Activated naive CD4-positive, alpha-beta T cell (primary cell): ENCODE results near the gene PGAP6.
"Not testable (repeated sequence)": the region's sequence is repeated elsewhere in the genome, so short reads cannot be mapped to it uniquely, and the experiment has no call there.

ENCODE experiments used
- DNase-seq, 4 experiments: peaks; one replicate each; lab custom pipeline; 2025; lab: John Stamatoyannopoulos, UW

Gene PGAP6

DNA sequence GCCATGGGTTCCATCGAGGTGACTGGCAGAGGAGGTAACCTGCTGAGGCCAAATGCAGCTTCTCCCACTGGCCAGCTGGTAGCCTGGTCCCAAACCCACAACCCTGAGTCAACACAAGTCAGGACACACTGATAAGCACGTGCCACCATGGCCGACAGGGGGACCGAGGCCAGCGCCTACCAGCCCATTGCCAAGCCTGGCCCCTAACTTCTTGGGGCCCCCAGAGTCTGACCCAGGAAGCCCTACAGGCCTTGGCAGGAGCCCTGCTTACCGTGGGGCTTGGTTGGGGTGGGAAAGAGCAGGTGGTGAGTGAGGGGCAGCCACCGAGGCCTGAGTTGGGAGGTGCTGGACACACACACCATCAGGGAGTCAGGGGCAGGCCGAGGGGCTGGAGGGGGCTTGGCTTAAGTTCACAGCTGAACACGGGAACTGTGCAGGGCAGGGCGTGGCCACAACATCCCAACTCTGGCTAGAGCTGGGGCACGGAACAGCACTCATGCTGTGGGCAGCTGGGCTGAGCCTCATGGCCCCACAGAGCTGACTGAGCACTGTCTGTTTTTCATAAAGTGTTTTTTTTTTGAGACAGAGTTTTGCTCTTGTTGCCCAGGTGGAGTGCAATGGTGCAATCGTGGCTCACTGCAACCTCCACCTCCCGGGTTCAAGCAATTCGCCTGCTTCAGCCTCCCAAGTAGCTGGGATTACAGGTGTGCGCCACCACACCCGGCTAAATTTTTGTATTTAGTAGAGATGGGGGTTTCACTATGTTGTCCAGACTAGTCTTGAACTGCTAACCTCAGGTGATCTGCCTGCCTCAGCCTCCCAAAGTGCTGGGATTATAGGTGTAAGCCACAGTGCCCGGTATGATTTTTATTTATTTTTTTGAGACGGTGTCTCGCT lies 16.9 kb downstream of the PGAP6 start:
- DNase-seq, result no peak

DNA sequence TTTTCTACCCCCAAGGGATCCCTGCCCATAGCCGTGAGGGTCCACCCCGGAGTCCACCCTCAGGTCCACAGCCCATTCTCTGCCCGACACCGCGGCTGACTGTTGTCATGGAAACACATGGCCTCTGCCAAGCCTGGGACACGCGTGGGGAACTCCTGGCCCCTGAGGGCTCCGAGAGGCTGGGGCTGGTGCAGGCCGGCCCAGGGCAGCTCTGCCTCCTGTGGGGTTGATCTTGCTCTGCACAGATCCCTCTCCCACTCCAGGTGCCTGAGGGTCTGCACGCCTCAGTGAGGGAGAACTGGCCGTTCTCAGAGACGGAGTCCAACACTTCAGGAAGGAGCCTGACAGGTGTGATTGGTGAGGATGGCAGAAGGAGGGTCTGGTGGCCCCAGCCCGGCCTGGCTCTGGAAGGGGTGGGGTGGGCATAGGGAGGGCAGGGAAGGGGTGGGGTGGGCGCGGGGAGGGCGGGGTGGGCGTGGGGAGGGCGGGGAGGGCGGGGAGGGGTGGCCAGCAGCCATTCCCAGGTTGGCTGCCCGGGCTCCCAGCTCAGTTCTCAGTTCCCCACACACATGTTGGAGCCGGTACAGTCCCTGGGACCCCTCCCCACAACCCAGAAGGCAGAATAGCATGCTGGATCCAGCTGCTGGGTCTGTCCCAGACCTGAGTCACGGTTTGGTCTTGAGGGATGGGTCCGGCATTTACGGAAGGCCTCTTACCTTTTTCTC lies 17.9 kb downstream of the PGAP6 start:
- no peak for DNase-seq

DNA sequence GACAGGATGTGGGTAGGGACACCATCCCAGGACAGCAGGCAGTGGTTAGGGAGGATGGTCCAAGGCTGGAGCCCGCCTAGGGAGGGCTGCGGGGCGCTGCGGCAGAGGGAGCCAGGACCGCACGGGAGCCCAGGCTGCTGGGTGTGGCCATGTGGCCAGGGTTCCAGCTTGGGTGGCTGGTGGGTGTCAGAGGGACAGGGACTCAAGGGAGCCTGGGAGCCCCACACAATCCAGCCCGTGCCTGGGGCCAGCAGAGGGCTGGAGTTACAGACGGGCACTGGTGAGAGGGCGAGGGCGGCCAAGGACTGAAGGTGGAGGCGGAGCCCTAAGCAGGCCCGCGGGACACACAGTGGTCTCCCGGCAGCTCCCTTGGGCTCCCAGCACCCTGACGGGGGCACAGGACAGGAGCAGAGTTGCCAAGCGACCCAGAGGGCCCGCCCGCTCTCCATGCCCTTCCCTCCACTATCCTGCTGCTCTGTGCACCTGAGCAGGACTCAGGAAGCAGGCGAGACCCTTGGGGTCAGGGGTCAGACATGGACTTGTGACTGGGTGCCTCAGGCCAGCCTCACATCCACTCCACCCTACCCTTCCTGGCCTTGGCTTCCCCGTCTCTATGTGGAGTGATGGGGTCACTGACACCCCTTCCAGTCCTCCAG lies 18.5 kb downstream of the PGAP6 start:
- DNase-seq, result no peak

DNA sequence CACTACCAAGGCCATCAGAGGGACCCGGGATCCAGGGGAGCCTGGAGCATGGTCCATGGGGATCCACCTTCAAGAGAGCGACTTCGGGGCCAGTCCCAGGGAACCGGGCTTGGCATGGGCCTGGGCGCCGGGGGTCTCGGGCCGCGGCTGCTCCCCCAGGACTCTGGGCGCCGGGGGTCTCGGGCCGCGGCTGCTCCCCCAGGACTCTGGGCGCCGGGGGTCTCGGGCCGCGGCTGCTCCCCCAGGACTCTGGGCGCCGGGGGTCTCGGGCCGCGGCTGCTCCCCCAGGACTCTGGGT lies 19.1 kb downstream of the PGAP6 start:
- DNase-seq, result not testable (repeated sequence)

DNA sequence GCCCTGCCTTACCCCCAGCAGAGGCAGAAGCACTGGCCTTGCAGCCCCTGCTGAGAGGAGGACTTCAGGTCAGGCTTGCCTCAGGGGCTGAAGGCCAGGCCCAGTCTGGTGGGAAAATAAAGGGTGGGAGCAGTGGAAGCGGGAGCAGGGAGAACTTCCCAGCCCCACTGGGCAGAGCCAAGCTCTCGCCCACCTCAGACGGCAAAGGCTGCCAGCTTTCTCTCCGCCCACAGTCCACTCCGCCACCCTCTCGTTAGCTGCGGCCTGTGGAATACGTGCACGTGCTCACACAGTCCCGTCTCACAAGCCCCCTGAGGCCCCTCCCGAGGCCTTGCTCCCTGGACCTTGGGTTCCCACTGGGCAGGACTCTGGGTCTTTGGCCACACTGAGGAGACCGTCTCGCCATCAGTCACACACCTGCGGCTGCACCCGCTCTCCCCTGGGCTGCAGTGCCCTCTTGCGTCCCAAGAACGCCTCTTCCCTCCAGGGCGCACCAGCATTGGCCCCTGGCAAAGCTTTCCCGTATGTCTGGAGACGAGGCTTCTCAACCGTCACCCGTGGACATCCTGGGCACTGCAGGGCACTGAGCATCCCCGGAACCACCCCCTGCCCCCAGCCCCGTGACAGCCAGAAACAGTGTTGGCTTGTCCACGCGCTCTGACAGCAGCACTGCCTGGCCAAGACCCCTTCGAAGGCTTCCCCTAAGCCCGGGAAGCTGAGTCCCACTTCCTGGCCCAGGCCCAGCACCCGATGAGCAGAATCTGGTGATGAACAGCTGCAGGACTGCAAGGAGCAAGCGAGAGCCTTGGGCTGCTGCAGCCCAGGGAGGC lies 19.7 kb downstream of the PGAP6 start:
- peak; percentile 31 to 71 (median 42) for DNase-seq

DNA sequence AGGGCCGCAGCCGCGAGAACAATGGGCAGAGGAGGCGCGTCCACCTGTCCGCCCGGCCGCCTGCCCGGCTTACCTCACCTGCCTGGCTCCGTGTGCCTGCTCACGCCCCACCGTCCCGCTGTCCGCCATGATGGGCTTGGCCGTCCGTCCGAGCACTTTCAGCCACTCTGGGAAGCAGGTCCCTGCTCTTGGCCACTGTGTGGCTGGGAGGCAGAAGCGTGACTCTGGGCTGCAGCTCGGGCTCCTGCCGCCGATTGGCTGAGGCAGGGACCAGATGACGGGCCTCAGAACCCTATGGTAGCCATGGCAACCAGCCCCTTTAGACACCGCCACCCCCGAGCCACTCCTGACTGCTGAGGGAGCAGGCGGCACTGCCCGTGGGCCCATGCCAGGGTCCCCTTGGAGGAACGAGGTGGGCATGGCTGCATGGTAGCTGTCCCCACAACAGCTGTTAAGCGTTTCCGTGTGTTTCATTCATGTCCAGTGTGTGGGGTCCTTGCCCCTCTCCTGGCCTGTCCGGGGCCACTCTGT lies 20.4 kb downstream of the PGAP6 start:
- DNase-seq, result no peak

DNA sequence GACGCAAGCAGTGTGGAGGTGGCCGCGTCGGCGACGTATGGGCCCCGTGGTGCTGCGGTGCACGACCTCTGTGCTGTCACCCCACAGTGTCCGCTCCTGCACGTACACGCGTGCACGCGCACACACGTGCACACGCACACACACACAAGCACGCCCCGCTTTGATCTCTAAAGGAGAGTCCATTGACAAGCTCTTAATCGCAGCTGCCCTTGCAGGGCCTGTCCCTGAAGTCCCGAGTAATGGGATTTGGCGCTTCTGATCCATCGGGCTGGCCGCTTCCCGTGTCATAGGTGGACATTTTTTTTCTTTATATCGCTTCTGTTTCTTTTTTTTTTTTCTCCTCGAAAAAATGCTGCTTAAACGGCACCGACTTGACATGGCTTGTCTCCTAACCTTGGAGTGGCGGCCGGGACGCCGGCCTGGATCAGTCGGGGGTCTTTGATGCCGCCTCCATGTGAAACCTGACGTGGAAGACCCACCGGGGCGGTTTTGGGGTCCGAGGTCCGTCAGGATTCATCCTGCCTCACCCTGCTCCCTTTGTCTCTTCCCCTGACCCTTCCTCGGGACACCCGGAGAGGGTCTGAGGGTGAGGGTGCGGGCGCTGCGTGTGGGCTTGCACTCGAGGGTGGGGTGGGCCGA lies 21.0 kb downstream of the PGAP6 start:
- DNase-seq, result no peak

DNA sequence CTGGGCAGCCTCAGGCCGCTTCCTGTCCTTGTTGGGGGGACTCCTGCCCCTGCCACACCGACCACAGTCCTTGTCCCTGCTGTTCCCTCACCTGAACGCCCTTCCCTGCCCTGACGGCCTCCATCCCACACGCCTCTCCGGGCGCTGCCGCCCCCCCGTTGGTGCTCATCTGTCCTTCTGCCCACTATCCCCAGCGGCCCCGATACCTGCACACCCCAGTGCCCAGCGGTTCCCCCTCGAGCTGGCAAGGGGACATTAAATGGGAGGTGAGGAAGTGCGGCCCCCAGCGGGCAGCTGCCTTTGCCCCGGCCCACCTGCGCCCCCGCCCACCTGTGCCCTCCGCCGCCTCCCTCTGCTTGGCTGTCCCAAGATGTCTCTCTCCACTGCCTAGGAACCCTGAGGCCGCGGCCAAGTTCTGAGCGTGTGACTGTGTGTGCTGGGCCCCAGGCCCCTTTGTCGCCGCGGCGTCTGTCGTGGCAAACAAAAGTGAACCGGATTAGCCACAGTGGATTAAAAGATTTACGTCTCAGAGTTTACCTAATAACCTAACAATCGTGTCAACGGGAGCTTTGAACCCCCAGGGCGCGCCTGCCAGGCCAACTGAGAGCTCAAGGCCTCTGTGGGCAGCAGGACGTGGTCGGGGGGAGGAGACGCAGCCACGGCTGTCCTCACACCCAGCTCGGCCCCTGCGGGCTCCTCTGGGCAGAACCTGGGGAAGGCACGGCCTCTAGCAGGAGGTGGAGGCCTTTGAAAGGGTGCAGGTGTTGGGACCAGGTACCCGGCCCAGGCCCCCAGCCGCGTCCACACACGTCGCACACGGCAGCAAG lies 21.7 kb downstream of the PGAP6 start:
- DNase-seq, result no peak

DNA sequence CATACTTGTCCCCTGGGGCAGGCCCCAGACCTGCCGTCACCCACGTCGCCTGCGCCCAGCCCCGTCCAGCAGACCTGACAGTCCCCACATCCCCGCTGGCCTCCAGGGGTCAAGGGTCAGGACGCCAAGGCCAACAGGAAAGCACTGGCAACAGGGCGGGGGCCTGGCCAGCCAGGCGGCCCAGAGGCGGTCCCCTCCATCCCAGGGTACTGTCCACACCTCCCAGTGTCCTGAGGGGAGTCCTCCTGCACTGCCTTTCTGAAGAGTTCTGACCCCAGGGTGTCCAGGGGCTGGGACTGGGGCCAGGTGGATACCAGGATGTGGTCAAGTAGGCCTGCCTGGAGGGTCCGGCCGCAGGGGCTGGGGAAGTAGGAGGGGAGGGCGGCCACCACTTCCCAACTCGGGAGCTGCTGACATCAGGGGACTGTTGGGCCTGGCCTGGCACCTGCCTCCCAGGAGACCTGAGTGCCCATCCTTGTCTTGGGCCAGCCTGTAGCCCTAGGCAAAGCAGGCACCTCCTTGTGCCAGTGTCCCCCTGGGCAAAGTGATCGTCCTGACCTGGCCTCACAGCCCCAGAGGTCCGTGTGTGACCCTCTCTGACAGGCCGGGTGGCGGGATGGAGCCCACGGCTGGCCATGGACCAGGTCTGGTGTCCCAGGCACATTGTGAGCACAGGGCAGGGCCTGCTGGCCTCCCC lies 22.6 kb downstream of the PGAP6 start:
- no peak for DNase-seq

DNA sequence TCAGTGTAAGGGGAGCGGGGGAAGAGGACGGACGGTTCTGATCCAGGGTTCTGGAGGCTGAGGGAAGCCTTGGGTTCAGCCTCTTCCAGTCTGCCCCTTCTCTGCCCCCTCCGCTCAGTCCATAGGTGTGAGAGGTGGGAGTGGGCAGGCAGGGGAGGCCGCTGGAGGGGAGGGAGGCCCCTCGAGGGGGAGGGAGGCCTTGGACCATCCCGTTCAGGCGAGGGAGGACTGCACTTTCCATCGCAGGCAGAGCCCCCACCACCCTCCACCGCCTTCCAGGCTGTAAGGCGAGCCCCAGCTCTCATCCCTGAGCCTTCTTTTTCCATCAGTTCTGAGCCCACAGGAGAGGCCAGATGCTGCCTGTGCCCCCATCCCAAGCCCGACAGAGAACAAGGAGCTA lies 25.0 kb downstream of the PGAP6 start:
- no peak for DNase-seq

DNA sequence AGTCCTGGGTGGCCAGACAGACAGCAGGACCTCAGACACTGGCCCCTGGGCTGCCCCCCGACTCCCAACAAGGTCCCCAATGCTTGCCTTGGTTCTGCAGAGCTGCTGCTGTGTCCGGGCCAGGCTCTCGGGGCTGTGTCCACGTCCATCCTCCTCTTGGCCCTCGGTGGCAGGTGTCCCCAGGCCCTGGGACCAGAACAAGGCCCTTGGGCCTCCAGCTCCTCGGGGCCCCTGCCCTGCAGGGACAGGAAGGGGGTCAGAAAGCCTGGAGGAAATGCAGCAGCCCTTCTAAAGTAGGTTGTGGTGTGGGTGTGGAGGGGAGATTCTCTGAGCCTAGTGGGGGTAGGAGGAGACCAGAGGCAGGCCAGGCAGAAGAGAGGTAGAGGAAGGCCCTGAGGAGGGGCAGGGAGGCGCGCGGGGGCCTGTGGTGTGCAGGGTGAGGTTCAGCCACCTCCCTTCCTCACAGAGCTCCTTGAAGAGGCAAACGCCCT lies 26.8 kb downstream of the PGAP6 start:
- peak in 1 of 4 experiments; percentile 38 for DNase-seq

DNA sequence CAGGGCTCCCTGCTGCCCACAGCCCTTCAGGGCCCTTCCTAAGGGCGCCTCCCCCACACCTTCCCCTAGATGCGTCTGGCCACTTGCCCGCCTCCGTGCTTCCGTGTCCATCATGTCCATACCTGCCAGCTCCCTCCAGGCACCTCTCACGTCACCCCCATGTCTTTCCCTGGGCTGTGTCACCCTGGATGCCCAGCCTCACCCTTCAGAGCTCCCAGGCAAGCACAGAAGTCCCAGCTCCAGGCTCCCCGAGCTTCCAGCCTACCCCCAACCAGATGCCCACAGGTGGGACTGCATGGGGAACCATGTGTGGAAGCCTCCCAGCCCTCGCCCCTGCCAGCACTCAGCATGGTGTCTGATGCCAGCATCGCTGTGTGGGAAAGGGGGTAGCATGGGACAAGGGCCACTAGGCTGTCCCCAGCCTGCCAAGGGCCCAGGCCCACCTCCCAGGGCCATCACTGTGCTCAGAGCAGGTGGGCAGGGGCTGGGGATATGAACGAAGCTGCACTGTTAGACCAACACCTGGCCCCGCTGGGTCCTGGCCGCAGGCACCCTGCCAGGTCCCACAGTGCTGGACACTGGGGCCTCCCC lies 27.4 kb downstream of the PGAP6 start:
- no peak for DNase-seq

DNA sequence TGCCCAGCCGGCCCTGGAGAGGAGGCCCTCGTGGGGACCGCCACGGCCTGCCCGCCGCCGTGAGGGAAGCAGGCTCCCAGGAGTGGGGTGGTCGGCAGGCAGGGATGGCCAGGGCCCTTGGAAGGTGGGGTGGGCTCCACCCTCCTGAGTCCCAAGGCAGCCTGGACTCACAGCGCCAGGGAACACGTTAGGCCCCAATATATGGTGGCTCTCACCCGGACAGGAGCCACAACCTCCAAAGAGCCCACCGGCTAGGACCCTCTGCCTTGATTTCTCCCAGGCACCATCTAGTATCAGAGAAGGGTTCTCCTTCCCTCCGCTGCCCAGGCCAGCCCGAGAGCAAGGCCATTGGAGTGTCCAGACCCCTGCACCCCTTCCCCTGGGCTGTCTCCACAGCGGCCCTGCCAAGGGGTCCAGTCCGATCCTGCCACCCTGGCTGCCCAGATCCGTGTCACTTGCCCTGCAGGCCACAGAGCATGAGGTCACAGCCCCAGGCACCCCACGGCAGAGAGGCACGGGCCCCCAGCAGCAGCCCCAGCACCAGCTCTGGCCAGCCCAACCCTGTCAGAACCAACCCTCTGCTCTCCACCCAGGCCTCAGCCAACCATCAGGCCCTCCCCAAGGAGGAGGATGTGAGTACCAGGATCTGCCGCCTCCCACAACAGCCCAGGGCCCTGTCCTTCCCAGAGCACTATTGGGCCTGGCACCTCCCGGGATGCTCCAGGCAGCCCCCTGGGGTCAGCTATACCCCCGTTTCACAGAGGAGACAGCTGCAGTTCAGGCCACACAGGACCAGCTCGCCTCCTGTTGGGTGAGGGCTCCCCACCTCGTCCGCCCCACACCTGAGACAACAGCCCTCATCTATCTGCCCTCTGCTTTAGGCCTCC lies 28.1 kb downstream of the PGAP6 start:
- no peak for DNase-seq

DNA sequence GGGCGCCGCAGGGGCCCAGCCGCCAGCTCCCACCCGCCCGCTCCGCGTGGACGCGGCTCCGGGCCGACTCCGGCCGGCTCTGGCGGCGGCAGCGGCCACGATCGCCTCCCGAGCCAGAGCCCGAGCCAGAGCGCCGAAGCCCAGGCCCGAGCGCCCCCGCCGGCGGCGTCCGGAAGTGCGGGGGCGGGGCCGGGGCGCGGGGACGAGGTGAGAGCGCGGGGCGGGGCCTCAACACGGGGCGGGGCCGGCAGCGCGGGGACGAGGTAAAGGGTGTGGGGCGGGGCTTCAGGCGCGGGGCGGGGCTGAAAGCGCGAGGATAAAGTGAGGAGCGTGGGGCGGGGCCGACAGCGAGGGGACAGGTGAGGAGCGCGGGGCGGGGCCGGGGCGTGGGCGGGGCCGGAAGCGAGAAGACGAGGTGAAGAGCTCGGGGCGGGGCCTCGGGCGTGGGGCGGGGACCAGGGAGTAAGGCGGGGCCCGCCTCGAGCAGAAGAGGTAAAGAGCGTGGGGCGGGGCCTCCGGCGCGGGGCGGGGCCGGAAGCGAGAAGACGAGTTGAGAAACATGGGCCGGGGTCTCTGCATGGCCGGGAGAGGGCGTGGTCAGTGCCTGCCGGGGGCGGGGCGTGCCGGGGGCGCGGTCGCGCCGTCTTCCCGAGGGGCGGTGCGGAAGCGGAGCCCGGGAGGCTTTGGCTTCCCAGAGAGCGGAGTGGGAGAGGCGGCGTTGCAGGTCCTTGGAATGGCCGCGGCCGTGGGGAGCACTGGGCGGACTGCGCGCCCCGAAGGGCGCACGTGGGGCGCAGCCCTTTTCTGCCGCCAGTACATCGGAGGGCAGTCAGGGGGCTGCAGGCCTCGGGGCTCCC lies 29.0 kb downstream of the PGAP6 start, which contains the start of gene AXIN1:
TSS of gene AXIN1 (minus strand) at position 177 of the 857 bp plus-strand sequence. CDS start 5,698 bp downstream, outside the sequence.
- peak; percentile 99 to 100 (median 100) for DNase-seq

DNA sequence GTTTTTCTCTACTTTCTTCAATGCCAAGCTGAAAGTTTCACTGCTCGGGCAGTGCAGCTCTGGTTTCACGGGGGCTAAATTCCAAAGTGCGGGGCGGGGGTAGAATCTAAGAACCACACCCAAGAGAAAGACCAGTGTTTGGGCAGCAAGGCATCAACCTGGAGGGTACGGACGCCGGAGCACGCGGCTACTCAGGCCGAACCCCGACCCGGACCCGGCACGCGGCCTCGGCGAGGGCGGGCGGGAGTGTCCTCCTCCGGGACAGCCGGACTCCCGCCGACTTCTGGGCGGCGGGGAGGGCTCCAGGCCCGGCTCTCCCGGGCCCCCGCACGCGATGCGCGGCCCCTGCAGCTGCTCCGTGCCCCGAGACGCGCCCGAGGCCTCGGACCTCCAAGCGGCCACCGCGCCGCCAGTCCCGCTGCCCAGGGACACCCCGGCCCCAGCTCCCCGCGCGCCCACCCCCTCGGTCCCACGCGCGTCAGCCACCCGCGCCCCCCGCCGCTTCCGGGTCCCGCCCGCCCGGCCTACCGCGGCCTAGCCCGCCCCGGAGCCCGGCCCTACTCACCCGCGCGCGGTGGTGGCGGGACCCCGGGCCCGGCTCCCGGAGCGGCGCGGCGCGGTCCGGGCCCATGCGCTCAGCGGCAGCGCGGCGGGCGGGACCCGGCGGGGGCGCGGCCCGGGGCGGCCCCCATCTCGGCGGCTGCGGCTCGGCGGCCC lies 29.8 kb downstream of the PGAP6 start:
- peak in 1 of 4 experiments; percentile 49 for DNase-seq

DNA sequence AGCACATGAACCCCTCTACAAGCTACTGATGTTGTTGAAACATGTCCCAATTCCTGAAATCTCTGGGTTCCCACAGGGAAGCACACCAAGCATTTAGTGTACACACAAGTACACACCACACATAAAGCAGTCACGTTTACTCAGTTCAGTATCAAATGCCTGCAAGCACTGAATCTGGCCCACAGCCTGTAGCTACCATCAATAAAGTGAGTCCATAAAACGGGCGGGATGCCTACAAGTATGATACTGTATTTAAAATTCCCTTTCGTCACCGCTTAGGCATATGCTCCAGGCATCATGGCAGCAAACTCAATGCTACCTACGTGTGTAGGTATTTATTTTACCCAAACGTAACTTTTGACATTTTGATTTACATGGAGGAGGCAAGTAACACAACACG lies 31.6 kb downstream of the PGAP6 start:
- DNase-seq, result no peak
